Measurements from ENCODE around the gene TULP4.
"Not testable (repeated sequence)": the region's sequence is repeated elsewhere in the genome, so short reads cannot be mapped to it uniquely, and the experiment has no call there.

Gene TULP4

GRCh38 chr6:158399040-158399700, 86.9 kb downstream of the TULP4 start:
- no peak for DNase-seq

DNA sequence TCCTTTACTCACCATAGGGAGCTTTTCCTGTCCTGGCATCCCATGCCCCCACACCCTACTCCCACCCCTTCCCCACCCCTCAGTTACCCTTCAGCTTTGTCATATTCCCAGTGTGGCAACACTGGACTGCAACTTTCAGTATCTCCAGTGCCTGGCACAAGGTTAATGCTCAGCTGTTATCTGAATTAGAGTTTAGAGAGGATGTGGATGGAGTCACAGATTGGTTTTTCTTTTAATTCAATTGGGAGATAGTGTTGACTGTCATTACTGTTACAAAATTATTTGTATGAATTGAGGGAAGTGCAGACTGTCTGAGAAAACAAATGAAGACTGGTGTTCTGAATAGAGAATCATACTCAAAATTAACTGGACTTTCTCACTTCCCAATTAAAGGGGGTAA, 89.9 kb downstream of the TULP4 start:
- no peak for DNase-seq

- DNase-seq = not testable (repeated sequence)
These were observed 93.1 kb downstream of the TULP4 start for GRCh38 chr6:158405321-158405831.

GRCh38 chr6:158405933-158406332, 93.7 kb downstream of the TULP4 start:
- DNase-seq = no peak

DNA sequence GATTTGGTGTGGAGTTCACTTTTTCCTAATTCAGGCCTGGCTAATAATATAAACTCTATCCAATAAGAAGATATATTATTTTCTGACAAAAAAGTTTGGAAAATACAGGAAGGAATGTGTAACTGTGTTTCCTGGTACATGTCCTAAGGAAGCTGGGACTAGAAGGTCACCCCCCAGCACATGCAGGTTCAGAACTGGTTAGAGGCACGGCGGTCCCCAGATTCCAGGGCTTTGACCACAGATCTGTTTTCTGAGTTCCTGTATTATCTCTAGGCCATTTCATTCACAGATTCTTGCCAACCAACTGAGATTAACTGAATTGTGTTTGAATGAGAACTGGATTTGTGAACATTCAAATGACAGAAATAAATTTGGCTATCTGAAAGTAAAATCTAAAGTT, 94.5 kb downstream of the TULP4 start:
- DNase-seq = no peak

DNA sequence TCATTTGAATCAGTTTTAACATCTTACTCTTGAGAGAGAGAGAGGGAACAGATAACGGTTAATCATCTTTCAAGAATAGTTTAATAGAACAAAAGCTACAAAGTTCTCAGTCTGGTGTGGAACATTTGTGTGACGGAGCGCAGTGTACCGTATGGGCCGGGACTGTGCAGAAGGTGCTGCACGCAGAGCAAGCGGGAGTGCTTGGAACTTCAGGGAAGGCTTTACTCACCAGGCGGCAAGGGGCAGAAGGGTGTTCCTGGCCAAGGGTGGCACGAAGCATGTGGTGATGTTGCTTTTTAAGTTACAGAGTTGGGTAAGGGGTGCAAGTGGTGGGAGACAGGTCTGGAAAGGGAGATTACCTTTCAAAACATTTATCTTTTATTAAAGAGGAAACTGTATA, 95.7 kb downstream of the TULP4 start:
- no peak for DNase-seq

- no peak for DNase-seq
These were observed 96.4 kb downstream of the TULP4 start for GRCh38 chr6:158408552-158409130.

DNA sequence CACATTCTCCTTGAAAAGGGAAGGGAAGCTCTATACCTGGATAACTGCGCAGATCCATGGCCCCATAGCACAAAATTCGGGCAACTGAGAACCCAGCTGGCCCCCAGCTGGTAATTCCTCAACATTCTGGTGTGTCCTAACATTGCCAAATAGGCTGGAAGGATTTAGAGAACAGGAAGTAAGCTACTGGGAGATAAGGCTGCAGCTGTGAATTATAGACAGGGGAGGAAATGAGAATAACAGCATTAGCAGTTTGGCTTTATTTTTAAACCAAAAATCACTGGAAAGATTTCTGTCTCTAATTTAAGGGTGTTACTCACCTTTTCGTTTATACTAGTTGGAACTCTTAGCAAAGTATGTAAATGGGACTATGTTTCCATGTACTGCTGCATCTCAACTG, 97.2 kb downstream of the TULP4 start:
- DNase-seq = no peak

DNA sequence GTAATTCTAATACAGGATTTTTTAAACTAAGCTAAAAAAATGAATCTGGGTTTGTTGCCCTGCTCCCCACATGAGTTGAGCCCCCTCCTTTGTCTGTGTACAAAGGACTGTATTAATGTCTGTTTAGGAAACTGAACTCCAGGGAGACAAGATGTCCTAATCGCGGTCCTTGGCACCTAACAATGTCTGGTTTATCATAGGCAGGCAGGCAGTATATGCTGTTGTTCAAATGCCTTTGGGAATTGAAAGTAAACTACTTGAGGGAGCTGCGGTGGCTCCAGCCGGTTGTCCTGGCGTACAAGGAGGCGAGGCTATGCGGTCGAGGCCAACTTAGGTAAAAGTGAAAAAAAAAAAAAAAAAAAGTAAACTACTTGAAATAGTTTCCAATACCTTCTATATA, 98.5 kb downstream of the TULP4 start:
- DNase-seq = no peak

- no peak for DNase-seq
These were observed 99.7 kb downstream of the TULP4 start for GRCh38 chr6:158411998-158412397.

- no peak for DNase-seq
These were observed 100.8 kb downstream of the TULP4 start for GRCh38 chr6:158413028-158413427.

DNA sequence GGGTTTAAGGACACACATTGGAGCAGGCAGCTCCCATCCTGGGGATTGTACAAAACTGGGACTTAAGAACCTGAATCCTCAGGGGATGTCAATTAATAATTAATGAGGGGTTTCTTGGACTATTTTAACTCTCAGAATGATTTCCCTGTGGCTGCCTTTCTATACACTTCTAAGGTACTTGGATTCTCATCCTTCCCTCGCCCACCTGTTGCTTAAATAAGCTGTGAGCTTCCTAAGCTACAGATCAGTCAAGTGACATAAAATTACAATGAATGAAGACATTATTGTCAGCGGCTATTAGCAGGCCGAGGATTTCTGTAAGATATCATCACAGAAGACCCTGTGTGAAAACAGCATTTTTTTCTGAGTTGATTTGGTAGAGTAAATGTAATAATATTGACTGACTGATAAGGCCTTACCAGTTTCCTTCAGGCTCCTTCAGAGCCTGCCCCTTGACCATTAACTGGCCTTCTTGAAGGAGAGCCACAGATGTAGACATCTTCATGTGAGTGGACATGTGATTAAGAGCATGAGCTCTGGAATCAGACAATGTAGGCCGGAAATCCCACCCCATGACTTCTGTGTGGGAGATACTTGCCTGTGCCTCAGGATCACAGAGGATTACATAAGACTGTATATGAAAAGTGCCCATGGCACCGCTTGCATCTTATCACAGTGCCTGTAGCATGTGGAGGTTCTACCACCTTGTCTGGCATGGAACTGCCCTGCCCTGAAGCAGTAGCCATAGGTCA, 101.7 kb downstream of the TULP4 start:
- no peak for DNase-seq

- DNase-seq = no peak
These were observed 102.6 kb downstream of the TULP4 start for GRCh38 chr6:158414851-158415262.

GRCh38 chr6:158415666-158416065, 103.4 kb downstream of the TULP4 start:
- DNase-seq = no peak

- DNase-seq = no peak
These were observed 104.9 kb downstream of the TULP4 start for GRCh38 chr6:158416883-158417759.

DNA sequence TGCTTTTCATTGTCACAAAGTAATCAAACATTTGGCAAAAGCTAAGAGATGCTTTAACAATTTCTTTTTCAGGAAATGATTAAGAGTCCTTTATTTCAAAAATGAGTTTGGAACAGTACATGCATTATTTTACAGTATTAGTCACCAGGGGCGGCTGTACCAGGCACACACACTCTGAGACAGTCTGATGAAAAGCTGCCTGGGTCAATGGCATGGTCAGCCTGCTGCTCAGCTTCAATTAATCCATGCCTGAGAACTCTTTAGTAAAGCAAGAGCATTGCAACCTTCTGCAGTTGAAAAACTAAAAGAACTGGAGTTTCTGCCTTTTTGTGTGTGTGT, 105.5 kb downstream of the TULP4 start:
- DNase-seq = no peak

DNA sequence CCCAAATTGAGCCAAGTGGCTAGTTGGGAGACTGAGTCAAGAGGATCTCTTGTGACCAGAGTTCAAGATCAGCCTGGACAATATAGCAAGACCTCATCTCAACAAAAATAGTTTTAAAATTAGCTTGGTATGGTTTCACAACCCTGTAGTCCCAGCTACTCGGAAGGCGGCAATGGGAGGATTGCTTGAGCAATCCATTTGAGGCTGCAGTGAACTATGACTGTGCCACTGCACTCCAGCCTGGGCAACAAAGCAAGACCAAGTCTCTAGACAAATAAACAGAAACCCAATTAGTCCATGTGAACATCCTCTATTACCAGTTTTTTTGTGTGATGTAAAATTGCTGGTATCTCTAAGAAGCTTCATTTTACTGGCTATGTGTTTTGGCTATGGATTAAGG, 106.2 kb downstream of the TULP4 start:
- DNase-seq = no peak

DNA sequence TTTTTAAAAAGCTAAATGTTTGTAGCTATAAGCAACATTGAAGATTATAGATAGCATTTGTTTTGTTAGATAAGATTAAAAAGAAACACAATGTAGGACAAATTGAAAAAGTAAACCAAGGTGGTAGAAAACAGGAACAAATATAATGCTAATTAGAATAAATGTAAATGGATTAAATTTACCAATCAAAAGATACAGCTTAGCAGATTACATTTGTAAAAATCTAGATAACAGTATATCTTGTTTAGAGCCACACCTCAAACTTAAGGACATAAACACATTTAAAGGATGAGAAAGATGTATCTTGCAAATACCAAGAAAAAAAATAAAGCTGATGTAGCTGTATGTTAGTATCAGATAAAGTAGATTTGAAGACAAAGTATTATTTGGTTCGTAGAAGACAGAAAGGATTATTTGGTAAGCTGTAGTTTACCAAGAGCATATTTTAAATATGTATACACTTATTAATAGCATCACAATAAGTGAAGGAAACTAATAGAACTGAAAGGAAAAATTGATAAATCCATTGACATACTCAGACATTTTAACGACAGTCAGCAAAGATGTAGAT, 107.2 kb downstream of the TULP4 start:
- no peak for DNase-seq

DNA sequence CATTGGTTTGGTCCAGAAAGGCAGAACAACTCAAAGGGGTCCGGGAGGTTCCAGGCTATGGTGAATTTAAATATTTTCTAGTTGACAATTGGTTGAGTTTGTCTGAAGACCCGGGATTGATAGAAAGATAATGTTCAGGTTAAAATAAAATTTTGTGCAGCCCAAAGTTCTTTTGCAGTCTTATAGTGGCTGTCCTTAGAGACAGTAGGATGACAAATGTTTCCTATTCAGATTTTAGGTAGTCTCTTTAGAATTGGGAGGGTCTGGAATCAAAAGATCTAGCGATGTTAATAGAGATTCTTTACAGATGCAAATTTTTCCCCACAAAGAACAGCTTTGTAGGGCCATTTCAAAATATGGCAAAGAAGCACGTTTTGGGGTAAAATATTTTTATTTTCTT, 109.1 kb downstream of the TULP4 start:
- DNase-seq = no peak

DNA sequence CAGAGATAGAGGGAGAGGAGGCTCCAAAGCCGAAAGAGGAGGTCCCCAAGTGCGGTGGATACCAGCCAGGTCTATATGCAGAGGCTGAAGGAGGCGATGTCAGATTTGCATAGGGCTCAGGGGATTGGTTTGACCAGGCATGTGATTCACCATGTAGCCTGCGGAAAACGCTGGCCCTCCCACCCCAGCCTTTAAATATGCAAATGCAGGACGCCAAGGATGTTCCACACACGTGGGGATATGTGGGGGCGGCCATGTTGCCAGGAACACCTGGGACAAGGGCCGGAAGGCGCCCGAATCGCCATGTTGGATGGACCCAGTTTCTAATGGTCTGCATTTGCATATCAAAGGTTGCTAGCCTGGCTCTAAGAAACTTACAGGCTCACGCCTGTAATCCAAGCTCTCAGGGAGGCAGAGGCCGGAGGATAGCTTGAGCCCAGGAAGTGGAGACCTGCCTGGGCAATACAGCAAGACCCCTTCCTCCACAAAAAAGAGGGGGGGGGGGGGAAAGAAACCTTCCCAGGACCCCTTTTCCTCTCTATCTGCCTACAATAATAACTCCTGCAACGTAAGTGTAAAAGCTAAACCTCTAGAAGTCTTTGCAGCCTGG, 110.5 kb downstream of the TULP4 start:
- DNase-seq = no peak

DNA sequence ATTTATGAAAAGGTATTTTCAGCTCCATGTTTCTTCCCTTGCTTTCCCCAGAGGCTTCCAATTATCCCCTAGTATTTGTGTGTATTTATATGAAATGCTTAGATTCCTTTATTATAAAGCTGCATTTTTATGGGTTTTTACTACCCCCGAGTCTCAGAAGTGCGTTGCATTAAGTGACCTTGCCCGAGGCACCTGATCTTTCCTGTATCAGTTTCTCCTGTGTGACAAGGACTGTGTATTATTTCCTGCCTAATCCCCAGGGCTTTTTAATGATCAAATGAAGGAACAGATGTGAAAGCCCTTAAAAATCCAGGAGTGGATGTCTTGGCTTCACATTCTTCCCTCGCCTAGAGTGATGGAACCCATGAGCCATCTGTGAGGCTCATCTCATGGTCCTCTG, 118.8 kb downstream of the TULP4 start:
- DNase-seq = no peak

DNA sequence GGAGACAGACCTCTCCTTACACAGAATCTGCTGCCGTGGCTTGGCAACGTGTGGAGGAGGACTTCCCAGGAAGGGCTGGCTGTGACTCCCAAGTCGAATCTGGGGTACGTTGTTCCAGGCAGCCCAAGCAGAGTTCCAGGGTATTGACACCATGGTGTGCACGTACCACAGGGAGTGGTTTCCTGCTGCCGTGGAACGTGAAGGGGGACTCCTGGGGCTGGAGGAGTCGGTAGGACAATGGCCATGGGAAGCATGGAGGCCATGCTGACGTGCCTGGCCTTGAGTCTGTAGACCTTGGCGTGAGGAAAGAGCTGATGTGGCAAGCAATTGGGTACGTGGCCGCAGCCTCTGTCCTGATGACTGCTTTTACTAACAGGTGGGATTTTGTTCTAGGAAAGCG, 119.3 kb downstream of the TULP4 start:
- DNase-seq = no peak

DNA sequence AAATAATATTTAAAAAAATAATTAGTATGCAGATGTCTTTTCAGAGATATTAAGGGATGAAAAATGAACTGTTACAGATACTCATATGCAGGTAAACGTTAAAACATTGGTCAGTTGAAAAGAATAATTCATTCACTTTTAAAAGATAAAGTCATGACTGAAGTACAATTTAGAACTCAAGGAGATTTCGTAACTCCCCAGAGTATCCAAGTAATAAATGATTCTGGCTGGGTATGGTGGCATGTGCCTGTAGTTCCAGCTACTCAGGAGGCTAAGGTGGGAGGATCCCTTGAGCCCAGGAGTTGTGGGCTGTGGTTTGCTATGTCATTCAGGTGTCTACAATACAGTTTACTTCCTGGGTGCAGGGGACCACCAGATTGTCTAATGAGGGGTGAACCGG, 125.3 kb downstream of the TULP4 start:
- no peak for DNase-seq
